Aorta (tissue), 5 donors: ENCODE results near the gene RAB6B. TPM values are rescaled to one million over a fixed set of nuclear protein-coding genes. Genes with fewer than 3 reads are reported as not detected.

ENCODE experiments used
- ATAC-seq: fragments of 200-7000 bp; cut with Tn5 transposase; one replicate; pipeline ENCODE4 v1.9.1; 2022; ENCODE audit warnings: moderate library complexity; ENCODE audit not compliant: low FRiP score
- DNase-seq, 2 donors: peaks; one replicate each; pipeline ENCODE4 v3.0.0-alpha.2; 2020
- H3K27ac ChIP-seq, 2 donors: one replicate each; pipeline ENCODE4 v1.5.1; 2013; ENCODE audit warnings: low read length in 2 of 2, mild to moderate bottlenecking in 2 of 2, moderate library complexity in 2 of 2, control low read depth in 1 of 2, inconsistent platforms in 1 of 2, low read depth in 1 of 2
- H3K27me3 ChIP-seq, 2 donors: one replicate each; pipeline ENCODE4 v1.6.1; 2013; ENCODE audit warnings: control low read depth in 1 of 2, low read length in 1 of 2, mild to moderate bottlenecking in 1 of 2, moderate library complexity in 1 of 2; ENCODE audit not compliant: insufficient read depth in 2 of 2, control insufficient read depth in 1 of 2
- H3K36me3 ChIP-seq, 2 donors: one replicate each; pipeline ENCODE4 v1.6.1; 2013; ENCODE audit warnings: control low read depth in 1 of 2, low read length in 1 of 2, mild to moderate bottlenecking in 1 of 2; ENCODE audit not compliant: insufficient read depth in 2 of 2, control insufficient read depth in 1 of 2
- H3K4me1 ChIP-seq, 2 donors: one replicate each; pipeline ENCODE4 v1.6.1; 2013; ENCODE audit warnings: low read length in 2 of 2, control low read depth in 1 of 2, mild to moderate bottlenecking in 1 of 2, moderate library complexity in 1 of 2; ENCODE audit not compliant: insufficient read depth in 2 of 2, control insufficient read depth in 1 of 2
- H3K4me3 ChIP-seq, 2 donors: one replicate each; pipeline ENCODE4 v1.5.1; 2013; ENCODE audit warnings: low read length in 2 of 2, control low read depth in 1 of 2, mild to moderate bottlenecking in 1 of 2
- H3K9me3 ChIP-seq: one replicate; pipeline ENCODE4 v1.6.1; 2013; ENCODE audit warnings: mild to moderate bottlenecking, low read length; ENCODE audit not compliant: control insufficient read depth
- WGBS, 2 donors: extraction: QIAGEN DNeasy Blood & Tissue Kit; methylation state at CpG; one replicate each; pipeline ENCODE4 v1.1.7; 2013; 5-methylcytosine and 5-hydroxymethylcytosine counted together
- intact Hi-C, 2 donors: fragments of 100-400 bp; cut with DNase I; formaldehyde crosslinking; loops; one replicate each; pipeline versions ENCODE4 v1.14.2 to v1.15.0; 2022
- polyA plus RNA-seq, 2 donors: library from polyadenylated mRNA; stranded (reverse); fragments of 200-250 nt; gene quantifications; one replicate each; pipeline ENCODE4 v1.2.3, GENCODE V29; 2013
- total RNA-seq, 2 donors: library from RNA; stranded (reverse); fragmentation: NEBNext Ultra II Directional; extraction: Animal tissue kit (Norgen Biotek cat#: 25700); gene quantifications; one replicate each; pipeline ENCODE4 v1.2.1, GENCODE V29; 2021
- donor health status: healthy with polysubstance abuse.
- donor health status: Bipolar disorder and iron deficiency.
- donor health status: DM: no; HTN: no; CAD: no.
- donor health status: DM: no; HTN: no; CAD: no.
- donor health status: DM: yes; HTN: yes; CAD: no.

Gene RAB6B
- total and polyA plus RNA-seq, 4 donors, result 0.59 to 12.0 (median 8.2) TPM

- no peaks in the 10 kb centered on the region for H3K36me3 ChIP-seq
Measured at GRCh38 chr3:133881492-133881891, 14.2 kb downstream of the RAB6B start.

DNA sequence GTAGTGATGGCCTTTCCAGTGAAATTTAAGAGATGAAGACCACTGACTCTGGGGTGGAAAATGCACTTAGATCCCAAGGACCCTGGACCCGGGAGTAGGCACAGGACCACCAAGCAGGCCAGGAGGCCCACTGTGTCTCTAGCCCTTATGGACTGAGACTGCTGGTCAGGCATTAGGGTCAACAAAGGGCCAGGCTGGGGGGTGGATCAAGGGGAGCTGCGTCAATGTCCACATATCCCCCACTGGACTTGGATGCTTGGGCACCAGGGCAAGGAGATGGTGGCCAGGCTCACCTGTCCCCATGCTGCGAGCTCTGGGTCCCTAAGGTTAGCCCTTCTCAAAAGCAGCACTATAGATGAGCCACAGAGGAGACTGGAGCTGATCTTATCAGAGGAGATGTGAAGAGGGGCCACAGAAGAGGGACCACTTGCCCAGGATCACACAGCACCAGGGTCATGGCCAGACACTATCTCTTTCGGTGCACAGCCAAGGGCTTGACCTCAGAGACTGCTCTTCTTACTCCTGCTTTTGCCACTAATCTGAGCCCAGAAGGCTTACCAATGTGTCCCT lies 14.7 kb downstream of the RAB6B start:
- ATAC-seq, result no peak
- Histone ChIP-seq H3K36me3 (no peaks in the 10 kb centered on the region), H3K27me3 (no peaks in the 10 kb centered on the region), H3K27ac (no peak overlapping the region), H3K4me1 (no peaks in the 10 kb centered on the region), H3K9me3 (peaks cover 2% of the 10 kb centered on the region), H3K4me3 (no peak overlapping the region)
- DNase-seq, result peak in 1 of 2 donors; percentile 38
- 94 to 96% methylated on average over 4 of the region's 4 CpGs for WGBS, 2 donors
- intact Hi-C loops, result no loop called here

More at GRCh38 chr3:133881492-133881891, 14.2 kb downstream of the RAB6B start:
- no peaks in the 10 kb centered on the region for H3K4me1 ChIP-seq
- intact Hi-C loops, result no loop called here
- WGBS, 2 donors, result 88 to 90% methylated on average over 1 of the region's 1 CpG
- H3K4me3 ChIP-seq, result no peak overlapping the region
- no peak overlapping the region for H3K27ac ChIP-seq
- H3K27me3 ChIP-seq, result no peaks in the 10 kb centered on the region
- H3K9me3 ChIP-seq, result peaks cover 2% of the 10 kb centered on the region
- ATAC-seq (no peak), DNase-seq (peak in 1 of 2 donors; percentile 14)

DNA sequence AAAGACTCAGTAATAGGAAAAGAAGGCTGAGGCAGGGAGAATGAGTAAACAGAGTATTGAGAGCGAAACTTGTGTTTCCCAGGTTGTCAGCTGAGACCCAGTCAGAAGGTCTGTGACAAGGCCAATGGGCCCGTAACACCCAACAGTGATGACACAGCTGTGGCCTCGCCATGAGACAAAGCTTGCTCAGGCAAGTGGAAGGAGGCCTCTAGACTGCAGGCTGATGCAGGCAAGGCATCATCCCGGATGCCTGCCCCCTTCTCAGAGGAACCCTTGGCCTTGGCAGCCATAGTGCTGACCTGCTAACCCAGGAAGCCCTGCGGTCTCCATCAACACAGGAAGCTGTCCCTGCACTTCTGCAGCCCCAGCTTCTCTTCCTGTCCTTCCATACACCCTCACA lies 15.4 kb downstream of the RAB6B start:
- WGBS, 2 donors, result 95% methylated on average over 5 of the region's 5 CpGs
- H3K4me1 ChIP-seq, result no peaks in the 10 kb centered on the region
- no peak overlapping the region for H3K27ac ChIP-seq
- H3K36me3 ChIP-seq, result no peaks in the 10 kb centered on the region
- no peak for ATAC-seq
- intact Hi-C loops, result no loop called here
- H3K9me3 ChIP-seq, result peaks cover 2% of the 10 kb centered on the region
- H3K27me3 ChIP-seq, result no peaks in the 10 kb centered on the region
- peak in 1 of 2 donors; percentile 40 for DNase-seq
- no peak overlapping the region for H3K4me3 ChIP-seq

DNA sequence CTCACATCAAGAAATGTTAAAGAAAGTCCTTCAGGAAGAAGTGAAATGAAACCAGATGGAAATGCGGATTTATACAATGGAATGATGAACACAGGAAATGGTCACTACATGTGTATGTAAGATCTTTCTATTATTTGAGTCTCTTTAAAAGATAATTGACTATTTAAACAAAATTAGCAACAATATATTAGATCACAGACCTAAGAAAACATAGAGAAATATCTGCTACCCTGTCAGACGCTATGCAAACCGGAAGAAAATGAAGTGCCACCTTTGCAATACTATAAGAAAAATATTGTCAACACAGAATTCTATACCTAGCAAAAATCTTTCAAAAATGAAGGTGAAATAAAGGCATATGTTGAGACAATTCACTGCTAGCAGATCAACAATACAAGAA lies 17.2 kb downstream of the RAB6B start:
- Histone ChIP-seq H3K9me3 (peaks cover 2% of the 10 kb centered on the region), H3K27me3 (no peaks in the 10 kb centered on the region), H3K4me1 (no peaks in the 10 kb centered on the region), H3K4me3 (no peak overlapping the region), H3K27ac (no peak overlapping the region), H3K36me3 (no peaks in the 10 kb centered on the region)
- intact Hi-C loops, result no loop called here
- WGBS, 2 donors, result 96 to 98% methylated on average over 3 of the region's 3 CpGs
- DNase-seq (no peak), ATAC-seq (no peak)

DNA sequence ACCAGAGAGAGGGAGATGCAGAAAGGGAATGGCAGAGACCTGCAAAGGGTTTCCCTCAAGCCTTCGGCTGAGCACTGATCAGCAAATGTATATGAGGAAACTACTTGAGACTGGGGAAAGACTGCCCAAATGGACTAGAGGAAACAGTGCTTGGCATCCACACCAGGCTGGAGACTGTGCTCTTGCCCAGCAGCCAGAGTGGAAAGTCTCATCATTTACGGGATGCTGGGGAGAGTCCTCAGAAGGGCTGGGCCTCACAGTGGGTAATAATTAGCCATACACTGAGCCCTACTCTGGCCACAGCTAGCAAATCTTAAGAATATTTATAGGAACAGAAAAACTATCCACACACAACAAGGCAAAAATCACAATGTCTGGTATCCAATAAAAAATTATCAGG lies 18.5 kb downstream of the RAB6B start:
- no peak for ATAC-seq
- DNase-seq, result peak; percentile 9 to 13
- intact Hi-C loops, result no loop called here
- 82 to 86% methylated on average over 2 of the region's 2 CpGs for WGBS, 2 donors
- Histone ChIP-seq H3K9me3 (peaks cover 2% of the 10 kb centered on the region), H3K27me3 (no peaks in the 10 kb centered on the region), H3K36me3 (no peaks in the 10 kb centered on the region), H3K4me3 (no peak overlapping the region), H3K4me1 (no peaks in the 10 kb centered on the region), H3K27ac (no peak overlapping the region)

- ATAC-seq, result no peak
- DNase-seq, result peak in 1 of 2 donors; percentile 12
- Histone ChIP-seq H3K36me3 (no peaks in the 10 kb centered on the region), H3K4me1 (no peaks in the 10 kb centered on the region), H3K9me3 (peaks cover 2% of the 10 kb centered on the region), H3K27ac (no peak overlapping the region), H3K4me3 (no peak overlapping the region), H3K27me3 (no peaks in the 10 kb centered on the region)
- intact Hi-C loops, result no loop called here
- WGBS, 2 donors, result 86 to 90% methylated on average over 8 of the region's 8 CpGs
Measured at GRCh38 chr3:133874761-133875438, 20.8 kb downstream of the RAB6B start.

DNA sequence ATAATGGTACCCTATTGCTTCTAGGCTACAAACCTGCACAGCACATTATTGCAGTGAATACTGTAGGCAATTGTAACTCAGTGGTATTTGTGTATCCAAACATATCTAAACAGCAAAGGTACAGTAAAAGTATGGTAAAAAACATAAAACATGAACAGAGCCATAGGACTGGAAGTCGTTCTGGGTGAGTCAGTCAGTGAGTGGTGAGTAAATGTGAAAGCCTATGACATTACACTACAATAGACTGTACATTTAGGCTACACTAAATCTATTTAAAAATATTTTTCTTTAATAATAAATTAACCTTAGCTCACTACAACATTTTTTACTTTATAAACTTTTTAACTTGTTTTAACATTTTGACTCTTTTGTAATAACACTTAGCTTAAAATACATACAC lies 21.3 kb downstream of the RAB6B start:
- intact Hi-C loops, result no loop called here
- no peak for DNase-seq
- WGBS, 2 donors, result 86 to 87% methylated on average over 1 of the region's 1 CpG

DNA sequence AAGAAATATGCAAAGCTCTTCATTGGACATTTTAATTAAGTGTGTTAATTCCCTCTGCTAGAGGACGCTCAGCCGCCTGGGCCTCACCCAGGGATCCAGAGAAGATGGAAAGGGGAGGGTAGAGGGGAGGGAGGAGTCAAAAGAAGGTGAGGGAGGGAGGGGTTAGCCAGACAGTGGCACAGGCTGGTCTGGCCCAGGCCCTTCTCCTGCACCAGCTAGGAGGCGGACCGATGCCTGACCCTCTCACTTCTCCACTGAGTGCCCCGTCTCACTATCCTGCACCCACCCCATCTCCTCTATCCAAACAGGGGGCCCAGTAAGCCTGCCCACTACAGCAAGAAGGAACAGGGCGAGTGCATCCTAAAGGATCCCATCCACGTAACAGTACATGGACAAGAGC lies 22.9 kb downstream of the RAB6B start:
- 95 to 99% methylated on average over 7 of the region's 7 CpGs for WGBS, 2 donors
- no peaks in the 10 kb centered on the region for H3K9me3 ChIP-seq
- no peaks in the 10 kb centered on the region for H3K27me3 ChIP-seq
- no peaks in the 10 kb centered on the region for H3K4me1 ChIP-seq
- no peak overlapping the region for H3K27ac ChIP-seq
- H3K36me3 ChIP-seq, result no peaks in the 10 kb centered on the region
- ATAC-seq (no peak), DNase-seq (peak in 1 of 2 donors; percentile 44)
- intact Hi-C loops, result no loop called here
- H3K4me3 ChIP-seq, result no peak overlapping the region

More for the DNA sequence above, 21.3 kb downstream of the RAB6B start:
- Histone ChIP-seq H3K4me3 (no peak overlapping the region), H3K36me3 (no peaks in the 10 kb centered on the region), H3K9me3 (peaks cover 1% of the 10 kb centered on the region), H3K4me1 (no peaks in the 10 kb centered on the region), H3K27ac (no peak overlapping the region), H3K27me3 (no peaks in the 10 kb centered on the region)
- ATAC-seq, result no peak

- ATAC-seq (no peak), DNase-seq (peak; percentile 27 to 43)
- Histone ChIP-seq H3K27ac (no peak overlapping the region), H3K36me3 (no peaks in the 10 kb centered on the region), H3K9me3 (no peaks in the 10 kb centered on the region), H3K4me1 (no peaks in the 10 kb centered on the region), H3K4me3 (no peak overlapping the region), H3K27me3 (no peaks in the 10 kb centered on the region)
- 87 to 94% methylated on average over 4 of the region's 4 CpGs for WGBS, 2 donors
- intact Hi-C loops, result no loop called here
Measured at GRCh38 chr3:133872161-133872560, 23.5 kb downstream of the RAB6B start.
